ENCODE results near the gene OPHN1.
"Not testable (repeated sequence)": the region's sequence is repeated elsewhere in the genome, so short reads cannot be mapped to it uniquely, and the experiment has no call there.

OPHN1 gene

DNA sequence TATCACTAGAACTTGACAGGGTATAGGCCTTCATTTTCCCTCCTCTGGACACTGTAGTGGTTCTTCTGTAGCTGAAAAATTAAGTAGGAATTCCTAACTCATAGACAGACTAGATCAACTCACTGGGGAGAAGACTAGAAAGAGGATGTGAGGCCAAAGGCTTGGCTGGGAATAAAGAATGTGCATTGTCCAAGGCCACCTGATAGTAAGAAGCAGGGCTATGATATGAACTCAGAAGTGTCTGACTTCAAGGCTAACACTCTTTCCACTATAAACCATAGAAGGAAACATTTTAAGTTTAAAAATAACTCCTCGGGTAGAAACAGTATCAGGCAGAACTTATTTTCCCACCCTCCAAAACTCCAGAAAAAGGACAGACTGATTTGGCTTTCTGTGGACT is 346.6 kb downstream of the OPHN1 start:
- Histone ChIP-seq H3K4me3 (ENCODE audit: low read length) (no peak overlapping the region), H3K9ac (ENCODE audit: low read depth, low read length) (no peak overlapping the region), H3K4me1 (ENCODE audit: insufficient read depth, low read length) (no peaks in the 10 kb centered on the region), H3K9me3 (ENCODE audit: insufficient read depth, low read depth, low read length) (no peaks in the 10 kb centered on the region), H3K27ac (ENCODE audit: low read length) (no peak overlapping the region), H3K27me3 (ENCODE audit: insufficient read depth, low read length) (no peaks in the 10 kb centered on the region), H3K36me3 (ENCODE audit: insufficient read depth, low read depth, low read length) (no peaks in the 10 kb centered on the region)

DNA sequence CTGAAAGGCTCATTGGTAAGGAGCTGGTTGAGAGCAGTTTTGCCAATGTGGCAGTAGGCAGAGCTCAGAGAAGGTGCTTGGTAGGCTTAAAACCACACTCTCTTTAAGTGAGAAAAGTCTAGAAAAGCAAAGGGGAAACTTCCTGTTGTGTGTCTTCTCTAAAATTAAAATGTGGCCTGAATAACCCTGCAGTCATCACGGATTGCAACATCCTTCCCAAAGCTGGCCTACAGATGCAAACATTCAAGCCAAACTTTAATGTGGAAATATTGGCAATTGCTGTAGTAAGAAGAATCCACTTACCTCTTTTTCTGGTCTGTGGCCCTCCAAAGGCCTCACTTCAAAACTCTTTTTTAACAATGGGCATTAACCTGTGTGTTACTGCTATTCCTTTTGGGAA is 348.5 kb downstream of the OPHN1 start:
- Histone ChIP-seq H3K9me3 (ENCODE audit: insufficient read depth, low read depth, low read length) (no peaks in the 10 kb centered on the region), H3K9ac (ENCODE audit: low read depth, low read length) (no peak overlapping the region), H3K27me3 (ENCODE audit: insufficient read depth, low read length) (no peaks in the 10 kb centered on the region), H3K4me1 (ENCODE audit: insufficient read depth, low read length) (no peaks in the 10 kb centered on the region), H3K27ac (ENCODE audit: low read length) (no peak overlapping the region), H3K36me3 (ENCODE audit: insufficient read depth, low read depth, low read length) (no peaks in the 10 kb centered on the region), H3K4me3 (ENCODE audit: low read length) (no peak overlapping the region)

DNA sequence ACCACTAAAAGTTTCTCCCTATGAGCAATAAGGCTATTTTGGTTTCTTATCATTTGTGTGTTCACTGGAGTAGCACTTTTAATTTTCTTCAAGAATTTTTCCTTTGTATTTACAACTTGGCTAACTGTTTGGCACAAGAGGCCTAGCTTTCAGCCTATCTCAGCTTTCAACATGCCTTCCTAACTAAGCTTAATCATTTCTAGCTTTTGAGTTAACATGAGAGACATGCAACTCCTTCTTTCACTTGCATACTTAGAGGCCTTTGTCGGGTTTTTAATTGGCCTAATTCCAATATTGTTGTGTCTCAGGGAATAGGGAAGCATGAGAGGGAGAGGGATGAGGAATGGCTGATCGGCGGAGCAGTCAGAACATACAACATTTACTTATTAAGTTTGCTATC is 349.8 kb downstream of the OPHN1 start:
- no peak overlapping the region for H3K4me3 ChIP-seq (ENCODE audit: low read length)
- no peak overlapping the region for H3K27ac ChIP-seq (ENCODE audit: low read length)
- no peaks in the 10 kb centered on the region for H3K36me3 ChIP-seq (ENCODE audit: insufficient read depth, low read depth, low read length)
- no peaks in the 10 kb centered on the region for H3K4me1 ChIP-seq (ENCODE audit: insufficient read depth, low read length)
- H3K9me3 ChIP-seq (ENCODE audit: insufficient read depth, low read depth, low read length): no peaks in the 10 kb centered on the region
- no peak overlapping the region for H3K9ac ChIP-seq (ENCODE audit: low read depth, low read length)
- no peaks in the 10 kb centered on the region for H3K27me3 ChIP-seq (ENCODE audit: insufficient read depth, low read length)

DNA sequence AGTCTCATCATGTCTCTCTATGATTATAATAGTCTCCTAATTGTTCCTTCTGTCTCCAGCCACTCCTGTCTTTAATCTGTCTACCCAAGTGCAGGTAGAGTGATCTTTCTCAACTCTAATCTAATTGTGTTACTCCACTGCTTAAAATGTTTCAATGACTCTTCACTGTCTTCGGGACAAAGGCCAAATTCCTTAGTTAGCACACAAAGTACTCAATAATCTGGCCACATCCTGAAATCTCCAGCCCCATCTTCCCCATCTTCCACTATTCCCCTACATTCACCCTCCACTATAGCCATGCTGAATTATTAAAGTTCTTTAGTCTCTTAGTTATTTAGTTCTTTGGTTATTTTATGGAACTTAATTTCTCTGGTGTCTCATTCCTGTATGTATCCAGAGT is 353.3 kb downstream of the OPHN1 start:
- Histone ChIP-seq H3K27me3 (ENCODE audit: insufficient read depth, low read length) (no peaks in the 10 kb centered on the region), H3K4me3 (ENCODE audit: low read length) (no peak overlapping the region)

DNA sequence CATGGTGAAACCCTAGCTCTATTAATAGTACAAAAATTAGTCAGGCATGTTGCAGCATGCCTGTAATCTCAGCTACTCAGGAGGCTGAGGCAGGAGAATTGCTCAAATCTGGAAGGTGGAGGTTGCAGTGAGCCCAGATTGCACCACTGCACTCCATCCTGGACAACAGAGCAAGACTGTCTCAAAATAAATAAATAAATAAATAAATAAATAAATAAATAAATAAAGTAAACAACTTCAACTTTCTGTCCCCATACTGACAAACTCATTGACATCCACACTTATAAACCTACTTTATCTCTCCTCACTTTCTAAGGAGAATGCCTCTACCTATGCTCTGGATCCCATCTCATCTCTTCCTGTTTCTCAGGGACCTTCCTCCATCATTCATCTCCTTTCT is 354.5 kb downstream of the OPHN1 start:
- not testable (repeated sequence) for H3K36me3 ChIP-seq (ENCODE audit: insufficient read depth, low read depth, low read length); H3K27me3 ChIP-seq (ENCODE audit: insufficient read depth, low read length); H3K9me3 ChIP-seq (ENCODE audit: insufficient read depth, low read depth, low read length)

More for the DNA sequence above, 353.3 kb downstream of the OPHN1 start:
- Histone ChIP-seq H3K27ac (ENCODE audit: low read length) (no peak overlapping the region), H3K9ac (ENCODE audit: low read depth, low read length) (no peak overlapping the region), H3K36me3 (ENCODE audit: insufficient read depth, low read depth, low read length) (no peaks in the 10 kb centered on the region), H3K9me3 (ENCODE audit: insufficient read depth, low read depth, low read length) (no peaks in the 10 kb centered on the region), H3K4me1 (ENCODE audit: insufficient read depth, low read length) (no peaks in the 10 kb centered on the region)

DNA sequence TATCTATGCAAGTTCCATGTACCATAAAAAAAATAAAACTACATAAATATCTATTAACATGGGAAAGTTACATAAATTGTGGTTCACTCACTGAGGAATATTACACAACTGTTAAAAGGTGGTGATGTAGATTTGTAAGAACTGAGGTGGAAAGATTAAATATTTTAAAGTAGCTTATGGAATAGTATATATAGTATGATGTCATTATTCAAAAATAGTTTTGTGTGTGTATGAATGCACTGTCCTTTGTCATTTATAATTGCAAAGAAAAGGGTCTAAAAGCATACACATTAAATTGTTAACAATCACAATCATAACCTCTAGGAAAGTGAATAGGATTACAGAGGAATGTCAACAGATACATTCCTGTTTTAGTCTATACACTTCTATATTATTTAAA is 355.9 kb downstream of the OPHN1 start:
- H3K27me3 ChIP-seq (ENCODE audit: insufficient read depth, low read length): no peaks in the 10 kb centered on the region
- no peaks in the 10 kb centered on the region for H3K4me1 ChIP-seq (ENCODE audit: insufficient read depth, low read length)
- H3K4me3 ChIP-seq (ENCODE audit: low read length): no peak overlapping the region
- no peak overlapping the region for H3K9ac ChIP-seq (ENCODE audit: low read depth, low read length)
- no peaks in the 10 kb centered on the region for H3K36me3 ChIP-seq (ENCODE audit: insufficient read depth, low read depth, low read length)
- no peak overlapping the region for H3K27ac ChIP-seq (ENCODE audit: low read length)
- H3K9me3 ChIP-seq (ENCODE audit: insufficient read depth, low read depth, low read length): no peaks in the 10 kb centered on the region

More for the DNA sequence above, 354.5 kb downstream of the OPHN1 start:
- not testable (repeated sequence) for H3K4me1 ChIP-seq (ENCODE audit: insufficient read depth, low read length); H3K4me3 ChIP-seq (ENCODE audit: low read length); H3K27ac ChIP-seq (ENCODE audit: low read length); H3K9ac ChIP-seq (ENCODE audit: low read depth, low read length)

DNA sequence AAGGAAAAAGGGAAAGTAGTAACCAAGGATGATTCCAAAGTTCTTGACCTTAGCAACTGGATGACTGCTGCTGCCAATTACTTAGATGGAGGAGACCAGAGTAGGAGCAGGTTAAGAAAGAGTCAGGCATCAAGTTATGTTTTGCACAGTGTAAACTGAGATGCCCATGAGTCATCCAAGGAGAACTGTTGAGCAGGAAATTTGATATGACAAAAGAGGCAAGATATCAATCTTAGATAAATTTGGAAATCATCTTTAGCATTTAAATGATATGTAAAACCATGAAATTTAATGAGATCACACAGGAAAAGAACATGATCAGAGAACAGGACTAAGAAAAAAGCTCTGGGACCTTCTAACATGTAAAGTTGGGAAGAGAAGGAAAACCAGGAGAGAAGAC is 361.3 kb downstream of the OPHN1 start:
- Histone ChIP-seq H3K27me3 (ENCODE audit: insufficient read depth, low read length) (no peaks in the 10 kb centered on the region), H3K9ac (ENCODE audit: low read depth, low read length) (no peak overlapping the region), H3K4me3 (ENCODE audit: low read length) (no peak overlapping the region), H3K36me3 (ENCODE audit: insufficient read depth, low read depth, low read length) (no peaks in the 10 kb centered on the region), H3K4me1 (ENCODE audit: insufficient read depth, low read length) (no peaks in the 10 kb centered on the region), H3K9me3 (ENCODE audit: insufficient read depth, low read depth, low read length) (no peaks in the 10 kb centered on the region), H3K27ac (ENCODE audit: low read length) (no peak overlapping the region)

DNA sequence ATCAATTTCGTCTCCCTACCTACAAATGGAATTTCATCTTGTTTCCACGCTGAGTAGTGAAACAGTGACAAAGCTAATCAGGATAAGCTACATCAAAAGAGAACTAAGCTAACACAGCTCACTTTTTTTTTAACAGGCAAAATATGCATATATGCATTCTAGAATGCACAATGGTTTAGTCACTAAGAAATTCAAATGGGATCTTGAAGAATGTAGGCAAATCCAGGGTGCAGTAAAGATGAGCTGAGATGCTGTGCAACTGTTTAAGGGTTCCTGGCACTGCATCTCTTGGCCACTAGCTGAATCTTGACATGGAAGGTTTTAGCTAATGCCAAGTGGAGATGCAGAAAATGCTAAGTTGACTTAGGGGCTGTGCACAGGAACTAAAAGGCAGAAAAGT is 363.2 kb downstream of the OPHN1 start:
- not testable (repeated sequence) for H3K27ac ChIP-seq (ENCODE audit: low read length); H3K9me3 ChIP-seq (ENCODE audit: insufficient read depth, low read depth, low read length); H3K4me3 ChIP-seq (ENCODE audit: low read length); H3K36me3 ChIP-seq (ENCODE audit: insufficient read depth, low read depth, low read length); H3K27me3 ChIP-seq (ENCODE audit: insufficient read depth, low read length); H3K4me1 ChIP-seq (ENCODE audit: insufficient read depth, low read length); H3K9ac ChIP-seq (ENCODE audit: low read depth, low read length)

DNA sequence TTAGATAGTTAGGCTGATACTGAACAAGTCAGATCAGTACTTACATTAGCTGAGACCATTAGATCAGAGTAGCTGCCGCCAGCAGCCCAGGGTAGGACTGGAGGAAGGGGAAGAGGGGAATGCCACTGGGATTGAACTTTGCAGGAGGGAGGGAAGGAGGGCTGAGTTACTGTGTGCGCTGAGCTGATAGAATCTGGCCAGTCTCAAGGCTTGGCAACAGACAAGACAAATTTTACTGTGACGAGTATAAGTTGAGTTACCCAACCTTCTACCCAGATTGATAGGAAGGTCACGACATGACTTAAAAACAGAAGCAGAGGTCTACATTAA is 372.1 kb downstream of the OPHN1 start:
- Histone ChIP-seq H3K36me3 (ENCODE audit: insufficient read depth, low read depth, low read length) (no peaks in the 10 kb centered on the region), H3K4me1 (ENCODE audit: insufficient read depth, low read length) (peaks cover 7% of the 10 kb centered on the region), H3K9me3 (ENCODE audit: insufficient read depth, low read depth, low read length) (no peaks in the 10 kb centered on the region), H3K9ac (ENCODE audit: low read depth, low read length) (no peak overlapping the region), H3K27me3 (ENCODE audit: insufficient read depth, low read length) (no peaks in the 10 kb centered on the region), H3K27ac (ENCODE audit: low read length) (no peak overlapping the region), H3K4me3 (ENCODE audit: low read length) (no peak overlapping the region)

DNA sequence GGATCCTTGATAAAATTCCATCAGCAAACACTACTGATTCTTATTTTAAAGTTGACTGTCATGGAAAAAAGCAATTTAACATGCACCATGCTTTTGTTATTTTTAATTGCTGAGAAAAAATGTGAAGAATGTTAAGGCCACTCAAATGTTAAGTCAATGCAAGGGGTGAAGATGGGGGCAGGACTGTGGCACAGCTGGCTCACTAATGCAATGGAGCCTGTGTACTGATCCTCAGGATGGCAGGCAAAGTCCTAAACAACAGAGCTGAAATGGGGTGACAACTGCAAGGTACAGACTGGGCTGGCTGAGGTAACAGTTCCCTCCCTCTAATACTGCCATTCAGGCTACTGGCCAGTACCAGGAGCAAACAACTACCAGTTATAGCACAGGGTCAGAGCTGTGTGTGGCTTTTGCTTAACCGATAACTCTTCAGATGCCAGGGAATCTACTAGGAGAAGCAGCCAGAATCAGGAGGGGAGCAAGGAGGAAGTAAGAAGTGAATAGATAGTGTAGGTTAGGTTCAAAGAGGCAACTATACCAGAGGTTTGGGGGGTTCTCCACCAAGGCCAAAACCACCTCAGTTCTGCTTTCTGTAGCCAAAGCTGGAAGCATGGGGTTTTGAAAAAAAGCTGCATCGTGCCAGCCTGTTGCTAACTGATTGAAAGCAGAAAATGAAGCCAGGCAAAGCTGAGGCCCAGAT is 372.6 kb downstream of the OPHN1 start:
- no peaks in the 10 kb centered on the region for H3K9me3 ChIP-seq (ENCODE audit: insufficient read depth, low read depth, low read length)
- no peaks in the 10 kb centered on the region for H3K27me3 ChIP-seq (ENCODE audit: insufficient read depth, low read length)
- H3K27ac ChIP-seq (ENCODE audit: low read length): no peak overlapping the region

DNA sequence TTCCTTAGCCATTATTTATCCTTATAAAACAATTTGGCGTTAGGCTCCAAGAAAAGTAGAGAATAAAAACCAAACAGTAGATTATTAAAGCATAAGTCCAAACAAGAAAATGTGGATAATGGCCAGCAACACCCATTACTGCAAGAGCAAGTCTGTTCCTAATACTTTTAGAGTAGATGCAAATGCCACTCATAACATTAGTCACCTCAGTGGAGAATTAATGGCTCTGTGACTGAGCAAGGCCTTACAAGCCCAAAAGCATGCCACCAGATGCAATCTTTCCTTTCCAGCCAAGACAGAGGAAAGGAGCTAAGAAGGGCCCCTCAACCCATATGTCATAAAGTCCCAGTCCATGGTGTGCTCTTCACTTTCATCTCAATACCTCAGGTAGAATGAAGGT is 373.8 kb downstream of the OPHN1 start:
- Histone ChIP-seq H3K27ac (ENCODE audit: low read length) (no peak overlapping the region), H3K4me1 (ENCODE audit: insufficient read depth, low read length) (peaks cover 7% of the 10 kb centered on the region), H3K27me3 (ENCODE audit: insufficient read depth, low read length) (no peaks in the 10 kb centered on the region), H3K4me3 (ENCODE audit: low read length) (no peak overlapping the region), H3K9me3 (ENCODE audit: insufficient read depth, low read depth, low read length) (no peaks in the 10 kb centered on the region), H3K36me3 (ENCODE audit: insufficient read depth, low read depth, low read length) (no peaks in the 10 kb centered on the region), H3K9ac (ENCODE audit: low read depth, low read length) (no peak overlapping the region)

More for the DNA sequence above, 372.6 kb downstream of the OPHN1 start:
- Histone ChIP-seq H3K4me3 (ENCODE audit: low read length) (no peak overlapping the region), H3K36me3 (ENCODE audit: insufficient read depth, low read depth, low read length) (no peaks in the 10 kb centered on the region), H3K9ac (ENCODE audit: low read depth, low read length) (no peak overlapping the region), H3K4me1 (ENCODE audit: insufficient read depth, low read length) (peaks cover 7% of the 10 kb centered on the region)

DNA sequence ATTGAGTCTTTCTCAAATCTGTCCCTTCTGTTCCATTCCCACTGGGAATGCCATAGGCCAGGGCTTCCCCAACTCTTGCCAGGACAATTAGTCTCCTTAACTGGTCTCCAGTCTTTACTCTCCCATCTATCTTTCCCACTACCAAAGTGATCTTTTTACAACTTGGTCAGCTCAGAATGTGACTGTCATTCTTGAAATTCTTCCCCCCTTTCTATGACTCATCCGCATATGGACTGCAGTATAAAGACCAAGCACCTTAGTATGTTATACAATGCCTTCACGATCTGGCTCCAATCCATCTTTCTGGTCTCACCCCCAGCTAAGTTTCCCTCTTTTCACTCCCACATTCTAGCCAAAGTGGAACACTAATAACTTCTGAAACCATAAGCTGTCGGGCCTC is 383.8 kb downstream of the OPHN1 start:
- H3K9me3 ChIP-seq (ENCODE audit: insufficient read depth, low read depth, low read length): no peaks in the 10 kb centered on the region
- H3K27me3 ChIP-seq (ENCODE audit: insufficient read depth, low read length): no peaks in the 10 kb centered on the region
- no peaks in the 10 kb centered on the region for H3K4me1 ChIP-seq (ENCODE audit: insufficient read depth, low read length)
- no peaks in the 10 kb centered on the region for H3K36me3 ChIP-seq (ENCODE audit: insufficient read depth, low read depth, low read length)
- no peak overlapping the region for H3K9ac ChIP-seq (ENCODE audit: low read depth, low read length)
- no peak overlapping the region for H3K27ac ChIP-seq (ENCODE audit: low read length)
- no peak overlapping the region for H3K4me3 ChIP-seq (ENCODE audit: low read length)

Measured in iPS-20b (cell line).